Inferior parietal cortex (tissue), 1 donor: ENCODE data around the gene CGA.

Experiments
- DNase-seq: peaks from one replicate; pipeline ENCODE4 v3.0.0-alpha.2; 2016; ENCODE audit errors: extremely low spot score

The CGA gene

DNA sequence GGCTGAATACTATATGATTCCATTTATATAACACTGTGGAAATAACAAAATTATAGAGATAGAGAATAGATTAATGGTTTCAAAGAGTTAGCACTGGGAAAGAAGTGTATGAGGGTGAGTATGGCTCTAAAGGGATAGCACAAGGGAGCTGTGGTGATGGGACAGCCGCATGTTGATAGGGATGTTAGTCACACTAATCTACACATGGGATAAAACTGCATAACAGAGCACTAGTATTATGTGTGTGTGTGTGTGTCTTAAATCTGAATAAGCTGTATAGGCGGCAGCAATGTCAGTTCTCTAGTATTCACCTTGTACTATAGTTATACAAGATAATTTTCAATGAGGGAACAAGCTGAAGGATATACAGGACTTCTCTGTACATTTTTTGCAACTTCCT lies 5.8 kb downstream of the CGA start:
- DNase-seq, result no peak

DNA sequence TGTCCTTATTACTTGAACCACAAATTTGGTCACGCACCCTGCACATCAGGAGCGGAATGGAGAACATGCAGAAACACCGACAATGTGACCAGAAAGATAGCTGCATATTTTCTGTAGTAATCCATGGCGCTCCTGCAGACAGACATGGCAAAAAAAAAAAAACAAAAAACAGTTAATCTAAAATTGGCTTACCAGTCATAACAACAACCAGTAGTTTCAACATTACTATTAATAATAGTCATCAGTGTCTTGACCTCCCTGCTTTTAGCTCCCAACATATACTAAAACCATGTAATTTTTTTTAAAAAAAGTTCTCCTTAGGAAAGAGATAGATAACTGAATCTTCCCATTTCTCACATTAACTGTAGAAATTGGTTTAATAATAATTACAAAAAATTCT lies 6.8 kb downstream of the CGA start:
- DNase-seq, result no peak

DNA sequence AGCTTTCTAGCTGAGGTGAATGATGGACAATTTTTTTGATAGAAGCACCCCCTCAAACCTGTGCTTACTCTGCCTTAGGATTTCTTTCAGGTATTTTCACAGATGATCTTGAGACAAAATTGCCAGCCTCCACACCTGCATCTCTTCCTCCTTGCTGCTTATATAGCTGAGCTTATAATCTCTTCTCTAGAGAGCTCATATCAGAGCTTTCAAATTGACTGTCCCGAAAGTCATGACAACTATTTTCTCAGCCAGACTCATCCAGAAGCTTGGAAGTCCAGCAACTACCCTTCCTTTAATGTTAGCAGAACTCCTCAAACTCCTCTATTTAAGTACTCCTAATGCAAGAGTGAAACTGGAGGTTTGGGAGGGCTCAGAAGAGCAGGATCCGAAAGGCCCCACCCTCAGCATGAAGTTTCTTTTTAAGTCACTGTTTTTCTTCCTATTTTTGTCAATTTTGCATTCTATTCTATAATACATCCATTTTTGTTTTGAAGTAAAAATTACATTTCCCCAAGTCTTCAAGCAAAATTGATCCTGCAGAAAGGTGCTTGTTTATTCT lies 12.7 kb downstream of the CGA start:
- no peak for DNase-seq

DNA sequence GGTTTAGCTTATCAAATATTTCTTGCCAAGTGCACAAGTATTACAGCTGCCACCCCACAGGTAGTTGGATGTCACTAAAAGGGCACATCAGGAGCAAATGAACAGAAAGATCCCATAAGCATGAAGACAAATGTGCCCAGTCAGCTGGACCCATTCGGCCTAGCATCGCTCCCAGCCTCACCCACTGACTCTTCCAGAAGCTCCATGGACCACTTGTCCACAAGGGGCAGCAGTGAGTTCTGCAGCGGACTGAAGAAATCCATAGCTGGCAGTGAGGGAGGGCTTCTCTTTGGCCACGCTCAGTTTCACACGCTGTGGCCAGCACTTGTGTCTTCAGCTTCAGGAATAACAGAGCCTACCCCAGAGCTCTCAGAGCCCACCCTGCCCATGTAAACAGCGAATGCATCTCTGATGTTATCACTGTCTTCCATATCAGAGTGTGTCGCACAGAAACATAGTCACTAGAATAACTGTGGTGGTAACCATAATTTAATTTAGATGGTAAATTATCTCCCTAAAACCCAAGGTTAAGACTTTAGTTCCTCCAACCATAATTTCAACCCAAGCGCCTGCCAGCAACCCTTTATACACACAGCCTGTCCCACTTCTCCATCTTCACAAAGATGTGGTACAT lies 15.8 kb downstream of the CGA start:
- DNase-seq, result peak; percentile 76

DNA sequence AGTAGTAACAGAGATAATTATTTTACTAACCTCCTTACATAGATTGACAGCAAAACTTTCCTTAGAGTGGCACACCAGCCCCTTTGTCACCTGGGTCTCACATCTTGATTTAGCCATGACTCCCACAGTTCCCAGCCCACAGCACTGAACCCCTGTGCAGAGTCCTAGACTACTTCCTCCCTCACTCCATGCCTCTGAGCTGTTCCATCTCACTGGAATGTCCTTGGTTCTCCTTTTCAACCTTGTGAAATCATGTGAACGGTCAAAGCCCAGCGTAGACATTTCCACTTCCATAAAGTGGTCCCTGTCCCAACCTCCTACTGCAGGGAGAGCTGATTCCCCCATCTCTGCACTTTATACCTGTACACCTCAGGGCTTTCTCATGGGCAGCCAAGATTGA lies 19.7 kb downstream of the CGA start:
- no peak for DNase-seq

DNA sequence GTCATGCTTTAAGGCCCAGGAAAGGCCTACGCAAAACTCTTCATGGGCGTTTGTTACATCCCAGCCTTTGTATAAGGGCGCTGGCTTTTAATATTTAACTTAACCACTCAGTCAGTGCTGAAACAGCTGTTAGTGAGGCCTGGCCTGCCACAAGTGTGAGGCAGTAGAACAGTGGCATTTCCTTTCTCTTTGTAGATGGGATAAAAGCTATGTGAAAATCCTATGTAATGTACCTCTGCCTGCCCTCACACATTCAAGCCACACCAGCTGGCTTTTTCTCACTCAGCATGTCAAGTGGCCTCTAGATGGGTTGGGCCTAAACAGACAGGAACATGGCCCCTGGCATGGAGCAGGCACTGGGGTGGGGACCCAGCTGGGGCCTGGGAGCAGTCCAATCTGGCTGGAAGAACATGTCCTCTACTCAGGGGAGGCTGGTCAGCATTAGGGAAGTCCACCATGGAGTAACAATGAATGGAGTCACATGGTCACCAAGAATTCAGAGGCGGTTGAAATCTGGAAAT lies 20.7 kb downstream of the CGA start:
- no peak for DNase-seq

DNA sequence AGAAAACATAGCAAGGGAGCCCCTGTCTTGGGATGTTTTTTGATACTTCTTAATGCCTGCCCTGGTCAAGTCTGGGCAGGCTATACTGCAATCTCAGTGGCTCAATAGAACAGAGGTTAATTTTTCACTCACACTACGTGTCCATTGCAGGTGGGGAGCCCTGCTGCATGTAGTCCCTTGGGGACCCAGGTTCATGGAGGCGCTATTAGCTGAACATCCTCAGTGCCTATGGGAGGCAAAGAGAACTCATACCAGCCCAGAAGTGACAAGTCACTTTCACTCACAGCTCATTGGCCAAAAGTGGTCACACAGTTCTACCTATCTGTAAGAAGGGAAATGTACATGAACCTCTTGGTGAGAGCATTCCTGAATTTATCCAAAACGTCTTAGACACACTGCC lies 23.2 kb downstream of the CGA start:
- DNase-seq, result no peak

DNA sequence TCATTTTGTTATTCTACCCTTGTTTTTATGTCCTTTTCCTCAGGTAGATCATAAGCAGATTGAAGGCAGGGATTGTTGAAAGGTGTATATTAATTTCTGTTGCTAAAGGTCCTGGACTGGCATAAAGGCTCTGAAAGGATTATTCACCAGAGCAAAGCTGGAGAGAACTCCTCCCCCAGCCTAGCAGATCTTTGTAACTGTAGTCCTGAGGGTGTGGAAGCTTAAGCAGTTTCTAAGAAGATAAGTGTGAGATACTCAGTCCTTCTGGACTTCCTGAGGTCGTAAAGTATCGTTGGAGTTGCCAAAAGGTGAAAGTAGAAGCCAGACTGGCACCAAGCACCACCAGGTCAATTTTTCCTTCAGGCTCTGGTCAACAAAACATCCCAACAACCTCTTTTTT lies 24.2 kb downstream of the CGA start:
- DNase-seq, result no peak

DNA sequence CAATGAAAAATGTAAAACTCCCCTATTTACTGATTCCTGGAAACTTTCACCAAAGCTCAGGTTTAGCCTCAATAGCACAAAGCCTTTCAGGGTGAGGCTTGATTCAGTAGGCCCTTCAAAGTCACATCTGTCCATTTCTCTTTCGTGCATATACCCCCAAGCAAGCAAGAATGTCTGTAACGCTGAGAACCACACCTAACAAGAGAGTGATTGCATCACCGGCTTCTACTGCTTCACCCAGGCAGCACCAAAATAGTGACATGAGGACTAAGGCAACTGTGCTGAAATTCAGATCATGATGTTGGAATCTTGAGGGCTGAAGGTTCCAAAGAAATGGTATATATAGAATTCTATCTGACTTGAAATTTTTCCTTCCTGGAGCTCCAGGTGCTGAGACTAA lies 26.1 kb downstream of the CGA start:
- DNase-seq, result no peak

DNA sequence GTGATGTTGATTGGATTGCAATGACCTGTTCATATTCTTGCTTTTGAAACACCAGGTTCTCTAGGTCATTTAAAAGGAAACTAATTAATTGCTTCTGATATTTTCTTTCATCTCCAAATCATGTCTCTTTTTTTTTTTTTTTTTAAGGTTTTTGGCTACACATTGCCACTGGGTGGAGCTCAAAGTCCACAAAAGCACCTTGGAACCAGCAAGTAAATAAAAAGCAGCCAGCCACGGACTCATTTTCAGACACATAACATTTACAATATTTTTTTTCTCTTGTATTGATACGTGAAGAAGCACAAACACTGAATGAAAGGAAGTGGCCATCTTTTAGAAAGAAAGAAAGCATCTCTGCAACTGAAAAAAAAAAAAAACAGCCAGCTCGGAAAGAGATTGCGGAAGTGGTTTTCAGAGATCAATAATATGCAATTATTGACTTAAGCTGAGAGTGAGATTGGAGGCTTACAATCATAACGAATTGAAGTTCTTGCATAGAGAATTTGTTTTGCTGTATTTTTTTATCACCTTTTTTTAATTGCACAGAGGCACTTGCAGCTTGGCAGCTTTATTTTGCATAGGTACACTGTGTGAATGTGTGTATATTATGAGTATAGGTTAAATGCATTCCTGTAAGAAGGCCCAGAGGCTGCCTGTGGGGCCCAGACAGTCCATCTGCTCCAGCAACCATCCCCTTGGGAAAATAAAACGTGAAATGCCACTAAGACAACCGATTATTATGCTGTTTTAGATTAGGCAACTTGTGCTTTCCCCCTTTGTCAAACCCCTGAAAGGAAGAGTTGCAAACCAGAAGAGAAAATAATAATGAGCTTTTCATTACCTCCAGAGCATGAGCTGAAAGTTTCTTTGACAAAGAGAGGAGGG lies 28.2 kb downstream of the CGA start:
- peak; percentile 73 for DNase-seq

DNA sequence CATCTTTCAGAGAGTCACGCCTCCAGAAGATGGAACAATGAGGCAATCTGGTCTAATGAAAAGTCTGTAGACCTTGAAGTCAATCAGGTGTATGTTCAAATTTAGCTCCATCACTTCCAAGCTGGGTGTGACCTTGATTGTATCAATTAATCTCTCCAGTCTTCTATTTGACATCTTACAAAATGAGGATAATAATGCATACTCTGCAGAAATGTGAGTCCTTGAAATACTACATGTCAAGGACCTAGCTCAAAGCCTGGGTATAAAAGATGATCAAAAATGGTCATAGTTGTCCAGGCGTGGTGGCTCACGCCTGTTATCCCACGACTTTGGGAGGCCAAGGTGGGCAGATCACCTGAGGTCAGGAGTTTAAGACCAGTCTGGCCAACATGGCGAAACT lies 29.8 kb downstream of the CGA start:
- no peak for DNase-seq

DNA sequence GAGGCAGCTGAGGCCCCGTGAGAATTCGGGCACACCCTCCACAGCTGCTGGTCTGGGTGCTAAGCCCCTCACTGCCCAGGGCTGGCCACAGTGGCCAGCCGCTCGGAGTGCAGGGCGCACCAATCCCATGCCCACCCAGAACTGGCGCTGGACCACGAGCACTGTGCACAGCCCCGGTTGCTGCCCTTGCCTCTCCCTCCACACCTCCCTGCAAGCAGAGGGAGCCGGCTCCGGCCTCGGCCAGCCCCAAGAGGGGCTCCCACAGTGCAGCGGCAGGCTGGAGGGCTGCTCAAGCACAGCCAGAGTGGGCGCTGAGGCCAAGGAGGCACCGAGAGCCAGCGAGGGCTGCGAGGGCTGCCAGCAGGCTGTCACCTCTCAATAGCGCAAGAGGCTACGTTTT lies 35.0 kb downstream of the CGA start:
- no peak for DNase-seq

DNA sequence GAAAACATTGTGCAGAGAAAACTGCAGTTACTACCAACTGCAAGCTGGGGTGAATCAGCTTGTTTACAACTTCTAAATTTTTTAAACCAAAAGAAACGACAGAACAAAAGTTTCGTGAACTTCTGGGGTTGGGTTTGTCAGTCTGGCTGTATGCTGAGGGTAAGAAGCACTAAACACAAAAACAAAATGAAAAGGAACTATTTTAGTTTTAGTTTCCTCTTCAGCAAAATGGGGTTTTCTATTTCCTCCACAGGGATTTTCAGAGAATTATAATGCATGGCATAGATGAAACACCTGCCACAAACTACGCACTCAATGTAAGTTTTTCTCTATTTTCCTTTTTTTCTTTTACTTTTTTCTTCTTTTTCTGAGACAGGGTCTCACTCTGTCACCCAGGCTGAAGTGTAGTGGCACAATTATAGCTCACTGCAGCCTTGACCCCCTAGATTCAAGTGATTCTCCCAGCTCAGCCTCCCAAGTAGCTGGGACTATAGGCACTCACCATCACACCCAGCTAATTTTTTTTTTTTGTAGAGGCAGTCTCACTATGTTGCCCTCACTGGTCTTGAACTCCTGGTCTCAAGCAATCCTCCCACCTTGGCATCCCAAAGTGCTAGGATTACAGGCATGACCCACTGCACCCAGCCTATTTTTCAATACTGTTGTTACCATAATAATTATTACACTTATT lies 40.6 kb downstream of the CGA start:
- DNase-seq, result no peak

DNA sequence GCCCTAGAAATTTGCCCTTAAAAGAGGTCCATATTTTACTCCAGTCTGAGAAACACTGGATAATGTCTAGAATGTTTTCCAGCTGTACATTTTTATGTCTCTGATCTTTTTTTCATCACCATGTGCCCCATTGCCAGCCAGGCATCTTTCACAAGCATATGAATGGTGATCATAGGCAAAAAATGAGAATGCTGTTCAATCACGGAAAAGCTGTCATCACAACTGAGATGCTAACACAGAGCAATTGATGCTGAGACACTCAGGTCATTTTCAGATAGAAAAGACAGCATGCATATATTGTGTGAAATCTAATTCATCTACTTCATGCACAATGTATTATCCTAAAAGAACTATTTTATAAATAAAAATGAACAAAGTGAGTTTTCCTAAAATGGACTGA lies 41.6 kb downstream of the CGA start:
- DNase-seq, result no peak

DNA sequence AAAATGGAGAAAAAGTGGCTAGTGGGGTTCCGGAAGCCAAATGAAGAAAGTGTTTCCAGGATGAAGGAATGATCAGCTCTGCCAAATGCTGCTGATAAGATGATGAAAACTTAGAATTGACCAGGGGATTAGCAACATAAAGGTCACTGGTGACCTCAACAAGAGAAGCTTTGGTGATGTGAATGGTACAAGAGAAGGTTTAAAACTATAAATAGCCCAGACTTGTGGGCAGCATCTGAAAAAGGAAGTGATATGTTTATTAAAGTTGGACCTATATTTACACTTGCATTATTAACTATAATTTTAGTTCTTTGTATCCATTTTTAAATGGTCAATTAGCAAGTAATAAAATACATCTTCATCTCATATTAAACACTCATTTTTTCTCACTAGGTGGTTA lies 45.1 kb downstream of the CGA start:
- no peak for DNase-seq

DNA sequence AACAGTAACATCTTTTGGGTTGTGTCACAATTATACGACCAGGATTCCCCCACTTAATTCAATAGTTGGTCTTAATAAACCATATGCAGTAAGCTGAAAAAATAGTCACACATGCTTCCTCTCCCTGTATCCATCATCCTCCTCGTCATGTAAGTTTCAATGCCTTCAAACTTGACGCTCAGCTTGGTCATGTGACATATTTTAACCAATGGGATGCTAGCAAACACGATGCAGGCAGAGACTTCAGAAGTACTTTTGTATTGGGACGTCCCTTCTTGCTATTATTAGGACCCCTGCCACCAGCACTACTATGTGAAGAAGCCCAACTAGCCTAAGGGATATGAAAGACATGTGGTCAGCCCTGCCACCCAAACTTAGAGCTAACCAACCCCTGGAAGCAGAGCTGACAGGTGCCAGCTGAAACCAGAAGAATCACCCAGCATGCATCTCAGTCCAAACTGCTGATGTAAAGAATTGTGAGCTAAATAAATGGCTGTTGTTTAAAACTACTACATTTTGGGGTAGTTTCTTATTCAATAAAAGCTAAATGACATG lies 49.3 kb downstream of the CGA start:
- no peak for DNase-seq

DNA sequence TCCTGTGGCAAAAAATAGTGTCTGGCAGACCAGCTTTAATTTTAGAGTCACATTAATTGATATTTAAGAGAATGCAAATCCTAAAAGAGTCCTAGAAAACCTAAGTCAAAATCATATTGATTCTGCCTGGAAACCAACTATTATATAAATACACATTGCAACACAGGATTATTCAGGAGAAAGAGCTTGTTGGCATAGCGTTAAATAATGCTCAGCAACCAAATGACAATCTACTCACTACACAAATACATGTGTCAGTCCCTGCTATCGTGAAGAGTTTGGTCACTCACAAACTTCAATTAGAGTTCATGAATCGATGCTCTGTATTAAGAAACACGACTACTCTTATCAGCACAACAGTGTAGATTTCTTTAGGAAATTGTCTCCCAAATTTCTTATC lies 54.2 kb downstream of the CGA start:
- no peak for DNase-seq
